ENCODE results near the gene PROB1. TPM values are rescaled to one million over a fixed set of nuclear protein-coding genes. Genes with fewer than 3 reads are reported as not detected.

PROB1 gene
- total and polyA plus RNA-seq, 5 donors = 22.2 to 38.5 (median 30.4) TPM

GRCh38 chr5:139402561-139403158 lies 7.8 kb upstream of the PROB1 start:
- DNase-seq (no peak), ATAC-seq (no peak)
- Histone ChIP-seq H3K9me3 (ENCODE audit: control insufficient read depth, low read length) (no peaks in the 10 kb centered on the region), H3K4me3 (ENCODE audit: low read length) (no peak overlapping the region), H3K27me3 (ENCODE audit: control insufficient read depth, insufficient read depth) (no peaks in the 10 kb centered on the region), H3K4me1 (ENCODE audit: control insufficient read depth, insufficient read depth, low read length) (no peaks in the 10 kb centered on the region), H3K27ac (ENCODE audit: low read length) (no peak overlapping the region)
- intact Hi-C loops (cut with DNase I) = no loop called here
- 72% methylated on average over 7 of the region's 7 CpGs for WGBS

GRCh38 chr5:139401546-139401945 lies 6.6 kb upstream of the PROB1 start:
- 93% methylated on average over 10 of the region's 10 CpGs for WGBS
- no peak overlapping the region for H3K4me3 ChIP-seq (ENCODE audit: low read length)
- no peak overlapping the region for H3K27ac ChIP-seq (ENCODE audit: low read length)
- DNase-seq = no peak
- H3K27me3 ChIP-seq (ENCODE audit: control insufficient read depth, insufficient read depth) = no peaks in the 10 kb centered on the region
- ATAC-seq = no peak
- H3K4me1 ChIP-seq (ENCODE audit: control insufficient read depth, insufficient read depth, low read length) = no peaks in the 10 kb centered on the region
- H3K9me3 ChIP-seq (ENCODE audit: control insufficient read depth, low read length) = no peaks in the 10 kb centered on the region
- intact Hi-C loops (cut with DNase I) = no loop called here

GRCh38 chr5:139399501-139400121 lies 4.7 kb upstream of the PROB1 start:
- WGBS = 87% methylated on average over 6 of the region's 6 CpGs
- no peaks in the 10 kb centered on the region for H3K27me3 ChIP-seq (ENCODE audit: control insufficient read depth, insufficient read depth)
- H3K4me3 ChIP-seq (ENCODE audit: low read length) = no peak overlapping the region
- H3K27ac ChIP-seq (ENCODE audit: low read length) = no peak overlapping the region
- H3K9me3 ChIP-seq (ENCODE audit: control insufficient read depth, low read length) = no peaks in the 10 kb centered on the region
- DNase-seq (no peak), ATAC-seq (no peak)
- intact Hi-C loops (cut with DNase I) = no loop called here
- peaks cover 4% of the 10 kb centered on the region for H3K4me1 ChIP-seq (ENCODE audit: control insufficient read depth, insufficient read depth, low read length)

GRCh38 chr5:139397921-139398320 lies 3.0 kb upstream of the PROB1 start:
- DNase-seq (peak in 2 of 3 donors; percentile 53 to 65), ATAC-seq (no peak)
- Histone ChIP-seq H3K4me3 (ENCODE audit: low read length) (no peak overlapping the region), H3K9me3 (ENCODE audit: control insufficient read depth, low read length) (no peaks in the 10 kb centered on the region), H3K27me3 (ENCODE audit: control insufficient read depth, insufficient read depth) (no peaks in the 10 kb centered on the region), H3K27ac (ENCODE audit: low read length) (no peak overlapping the region), H3K4me1 (ENCODE audit: control insufficient read depth, insufficient read depth, low read length) (peaks cover 4% of the 10 kb centered on the region)
- WGBS = 43% methylated on average over 6 of the region's 6 CpGs
- intact Hi-C loops (cut with DNase I) = no loop called here

- Histone ChIP-seq H3K4me1 (ENCODE audit: control insufficient read depth, insufficient read depth, low read length) (peaks cover 4% of the 10 kb centered on the region), H3K27me3 (ENCODE audit: control insufficient read depth, insufficient read depth) (no peaks in the 10 kb centered on the region), H3K27ac (ENCODE audit: low read length) (peak overlapping the region; percentile 93), H3K9me3 (ENCODE audit: control insufficient read depth, low read length) (no peaks in the 10 kb centered on the region), H3K4me3 (ENCODE audit: low read length) (no peak overlapping the region)
- DNase-seq (peak in 1 of 3 donors; percentile 19), ATAC-seq (no peak)
- WGBS = 73% methylated on average over 8 of the region's 8 CpGs
- intact Hi-C loops (cut with DNase I) = no loop called here
These were observed 1.8 kb upstream of the PROB1 start for GRCh38 chr5:139396691-139397090.

GRCh38 chr5:139395844-139396640 lies 1.1 kb upstream of the PROB1 start:
- peak in 1 of 2 donors; percentile 4 for ATAC-seq
- Histone ChIP-seq H3K4me3 (ENCODE audit: low read length) (no peak overlapping the region), H3K27me3 (ENCODE audit: control insufficient read depth, insufficient read depth) (no peaks in the 10 kb centered on the region), H3K27ac (ENCODE audit: low read length) (peak overlapping the region; percentile 93), H3K9me3 (ENCODE audit: control insufficient read depth, low read length) (no peaks in the 10 kb centered on the region), H3K4me1 (ENCODE audit: control insufficient read depth, insufficient read depth, low read length) (peaks cover 4% of the 10 kb centered on the region)
- peak in 1 of 3 donors; percentile 60 for DNase-seq
- intact Hi-C loops (cut with DNase I) = no loop called here
- 73% methylated on average over 8 of the region's 8 CpGs for WGBS

DNA sequence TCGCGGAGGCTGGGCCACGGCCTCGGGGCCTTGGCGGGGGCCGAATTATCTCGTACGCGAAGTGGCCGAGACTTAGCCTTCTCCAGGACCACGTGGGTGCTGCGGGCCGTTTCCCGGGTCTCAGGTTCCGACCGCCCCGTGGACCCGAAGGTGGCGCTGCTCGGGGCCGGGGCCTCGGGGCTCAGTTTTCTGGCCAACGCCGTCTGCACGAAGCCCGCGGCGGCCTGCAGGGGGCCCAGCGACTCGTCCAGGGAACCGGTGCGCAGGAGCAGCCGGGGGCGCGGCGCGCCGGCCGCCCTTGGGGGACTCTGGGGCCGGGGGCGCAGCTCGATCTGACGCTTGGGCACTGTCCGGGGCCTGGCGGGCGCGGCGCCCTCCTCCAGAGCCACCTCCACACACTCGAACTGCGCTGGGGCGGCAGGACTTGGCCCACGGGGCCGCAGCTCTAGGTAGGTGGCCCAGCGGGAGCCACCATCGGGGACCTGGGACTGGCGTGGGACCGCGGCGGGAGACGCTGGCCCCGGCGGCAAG lies 716 bp downstream of the PROB1 start:
- 2% methylated on average over 62 of the region's 62 CpGs for WGBS
- Histone ChIP-seq H3K4me3 (ENCODE audit: low read length) (peak overlapping the region; percentile 57), H3K27ac (ENCODE audit: low read length) (peak overlapping the region; percentile 93), H3K9me3 (ENCODE audit: control insufficient read depth, low read length) (no peaks in the 10 kb centered on the region), H3K4me1 (ENCODE audit: control insufficient read depth, insufficient read depth, low read length) (peaks cover 4% of the 10 kb centered on the region), H3K27me3 (ENCODE audit: control insufficient read depth, insufficient read depth) (no peaks in the 10 kb centered on the region)
- intact Hi-C loops (cut with DNase I) = no loop called here
- ATAC-seq (peak; percentile 26 to 44), DNase-seq (peak; percentile 63 to 82 (median 81))

DNA sequence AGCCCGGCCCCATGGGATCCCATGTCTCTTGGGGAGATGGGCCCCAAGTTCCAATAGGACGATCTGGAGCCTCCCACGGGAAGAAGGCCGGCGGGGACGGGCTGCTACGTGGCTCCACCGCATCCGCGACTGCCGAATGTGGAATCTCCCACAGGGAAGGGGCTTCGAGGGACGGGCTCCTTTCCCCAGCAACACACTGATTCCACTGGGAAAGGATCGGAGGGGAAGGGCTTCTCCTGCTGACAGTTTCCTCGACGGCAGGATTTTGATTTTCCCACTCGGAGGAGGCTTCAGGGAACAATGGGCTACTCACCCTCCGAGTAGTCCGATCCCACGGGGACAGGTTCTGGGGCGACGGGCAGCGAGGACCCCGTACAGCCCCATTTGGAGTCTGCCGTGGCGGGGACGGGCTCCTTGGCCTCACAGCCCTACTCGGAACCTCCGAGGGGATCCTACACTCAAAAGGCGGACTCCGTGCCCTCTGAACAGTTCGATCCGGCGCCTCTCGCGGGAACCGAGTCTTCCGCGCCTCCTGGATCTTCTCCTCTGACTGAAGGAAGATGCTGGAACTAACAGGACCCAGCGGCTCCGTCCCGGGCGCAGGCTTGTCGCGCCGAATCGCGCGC lies 1.3 kb downstream of the PROB1 start:
- peak overlapping the region; percentile 57 for H3K4me3 ChIP-seq (ENCODE audit: low read length)
- H3K27ac ChIP-seq (ENCODE audit: low read length) = peak overlapping the region; percentile 93
- no peak for DNase-seq
- no peaks in the 10 kb centered on the region for H3K27me3 ChIP-seq (ENCODE audit: control insufficient read depth, insufficient read depth)
- intact Hi-C loops (cut with DNase I) = loop anchor here in 1 of 4 donors (2.0 kb wide), 1 partner anchor 21 kb away; no protein-coding TSS in a partner anchor
- H3K9me3 ChIP-seq (ENCODE audit: control insufficient read depth, low read length) = no peaks in the 10 kb centered on the region
- H3K4me1 ChIP-seq (ENCODE audit: control insufficient read depth, insufficient read depth, low read length) = peaks cover 4% of the 10 kb centered on the region
- no peak for ATAC-seq
- WGBS = 16% methylated on average over 49 of the region's 49 CpGs

- Histone ChIP-seq H3K4me1 (ENCODE audit: control insufficient read depth, insufficient read depth, low read length) (peaks cover 7% of the 10 kb centered on the region), H3K27me3 (ENCODE audit: control insufficient read depth, insufficient read depth) (no peaks in the 10 kb centered on the region), H3K4me3 (ENCODE audit: low read length) (peak overlapping the region; percentile 57), H3K9me3 (ENCODE audit: control insufficient read depth, low read length) (no peaks in the 10 kb centered on the region), H3K27ac (ENCODE audit: low read length) (peak overlapping the region; percentile 93)
- intact Hi-C loops (cut with DNase I) = loop anchor here in 1 of 4 donors (2.0 kb wide), 1 partner anchor 22 kb away; no protein-coding TSS in a partner anchor
- peak; percentile 59 to 82 (median 81) for DNase-seq
- ATAC-seq = peak; percentile 3 to 23
- WGBS = 19% methylated on average over 77 of the region's 77 CpGs
These were observed 2.0 kb downstream of the PROB1 start for GRCh38 chr5:139392678-139393496.

DNA sequence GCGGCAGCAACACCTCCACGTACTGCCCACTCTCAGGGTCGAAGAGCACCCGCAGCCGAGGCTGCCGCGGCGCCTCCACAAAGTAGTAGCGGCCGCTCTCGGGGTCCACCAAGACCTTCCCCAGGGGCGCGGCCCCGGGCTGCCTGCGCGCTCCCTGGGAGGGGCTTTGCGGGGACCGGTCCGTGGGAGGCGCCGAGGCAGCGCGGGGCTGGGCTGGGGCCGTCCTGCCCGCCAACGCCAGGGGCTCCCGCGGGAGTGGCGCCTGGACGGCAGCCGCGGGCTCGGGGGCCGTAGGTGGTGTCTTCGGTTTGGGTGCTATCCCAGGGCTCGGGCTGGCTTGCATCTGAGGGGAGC lies 2.6 kb downstream of the PROB1 start:
- 26% methylated on average over 36 of the region's 36 CpGs for WGBS
- intact Hi-C loops (cut with DNase I) = loop anchor here in 1 of 4 donors (2.0 kb wide), 1 partner anchor 22 kb away; no protein-coding TSS in a partner anchor
- no peaks in the 10 kb centered on the region for H3K27me3 ChIP-seq (ENCODE audit: control insufficient read depth, insufficient read depth)
- peak overlapping the region; percentile 8 for H3K4me3 ChIP-seq (ENCODE audit: low read length)
- DNase-seq (no peak), ATAC-seq (no peak)
- no peak overlapping the region for H3K27ac ChIP-seq (ENCODE audit: low read length)
- H3K9me3 ChIP-seq (ENCODE audit: control insufficient read depth, low read length) = no peaks in the 10 kb centered on the region
- peaks cover 8% of the 10 kb centered on the region for H3K4me1 ChIP-seq (ENCODE audit: control insufficient read depth, insufficient read depth, low read length)
